ENCODE results near the gene SCN8A.

DNA sequence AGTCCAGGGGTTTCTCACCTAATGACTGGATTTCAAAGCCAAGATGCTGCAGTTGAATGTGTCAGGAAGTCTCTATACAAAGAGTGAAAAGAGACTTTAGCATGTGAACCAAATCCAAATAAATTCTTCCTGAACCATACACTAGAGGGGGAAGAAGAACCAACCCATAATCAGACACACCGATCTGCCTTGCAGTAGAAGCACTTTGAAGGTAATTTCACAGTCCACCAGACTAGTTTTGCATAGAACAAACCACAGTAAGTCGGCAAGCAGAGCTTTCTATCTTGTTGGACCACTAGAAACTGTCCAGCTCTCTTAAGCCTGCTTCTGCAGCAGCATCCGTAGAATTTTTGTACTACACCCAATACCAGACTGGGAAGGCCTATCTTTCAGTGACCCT is 218.2 kb downstream of the SCN8A start:
- no peak for TF ChIP-seq RFX5 (IDR thresholded peaks at IDR 0.05)
- TF ChIP-seq JUNB (IDR thresholded peaks at IDR 0.05), result no peak
- no peak for TF ChIP-seq RAD21 (conservative IDR thresholded peaks at IDR 0.05 in 1 of 2, IDR thresholded peaks at IDR 0.05 in 1 of 2)
- no peak for TF ChIP-seq EP300 (IDR thresholded peaks at IDR 0.05)
- TF ChIP-seq USF2 (IDR thresholded peaks at IDR 0.05), result no peak
- TF ChIP-seq CBX8 (IDR thresholded peaks at IDR 0.05), result no peak
- no peak for TF ChIP-seq CTCF (IDR thresholded peaks at IDR 0.05)
- no peak for TF ChIP-seq JUN (IDR thresholded peaks at IDR 0.05)
- no peak for TF ChIP-seq CHD4 (IDR thresholded peaks at IDR 0.05; ENCODE audit: borderline replicate concordance)
- no peak for TF ChIP-seq POLR2A (IDR thresholded peaks at IDR 0.05; ENCODE audit: low read length)
- TF ChIP-seq CEBPB (IDR thresholded peaks at IDR 0.05), result no peak
- TF ChIP-seq HEYL (CRISPR knock-in tag; IDR thresholded peaks at IDR 0.05), result no peak
- TF ChIP-seq MYC (IDR thresholded peaks at IDR 0.05; ENCODE audit: borderline replicate concordance, low read length), result no peak
- TF ChIP-seq EHF (CRISPR knock-in tag; IDR thresholded peaks at IDR 0.05), result no peak

All from A549 (cell line).